ENCODE measurements around the gene TRAPPC12.

The TRAPPC12 gene

DNA sequence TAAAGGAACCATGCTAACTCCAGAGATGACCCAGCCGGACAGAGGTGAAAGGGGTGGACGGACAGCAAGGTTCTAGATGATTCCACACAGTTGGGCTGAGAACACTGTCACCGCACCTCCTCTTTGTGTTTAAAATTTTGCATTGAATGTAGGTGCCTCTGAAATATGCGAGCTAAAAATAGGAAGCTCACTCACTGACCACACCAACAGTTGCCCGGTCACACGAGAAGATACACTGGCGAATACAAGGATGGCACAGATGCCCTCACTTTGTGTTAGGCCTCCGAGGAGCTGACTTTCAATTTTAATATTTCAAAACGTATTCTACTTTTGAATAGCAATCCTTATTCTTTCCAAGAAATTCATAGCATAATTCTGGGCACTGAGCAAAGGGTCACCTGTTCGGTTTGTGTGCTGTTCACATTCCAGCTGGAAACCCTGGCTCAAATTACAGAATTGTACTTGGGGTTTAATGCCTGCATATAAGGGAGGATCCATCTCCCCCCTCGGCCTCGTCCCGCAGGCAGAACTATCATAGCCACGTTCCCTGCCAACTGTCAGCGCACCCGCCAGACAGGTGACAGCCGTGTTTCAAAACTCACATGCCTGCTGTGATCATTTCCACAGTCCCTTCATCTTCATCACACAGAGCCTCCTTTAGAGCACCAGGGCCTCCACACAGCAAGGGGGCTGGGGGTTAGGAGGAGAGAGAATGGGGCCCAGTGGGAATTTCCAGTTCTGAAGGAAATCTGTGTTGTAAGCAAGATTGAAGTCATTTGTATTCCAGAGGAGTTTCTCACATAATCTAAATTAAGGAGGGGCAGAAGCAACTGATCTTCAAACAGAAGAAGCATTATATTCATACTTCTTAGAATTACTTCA, 91.6 kb downstream of the TRAPPC12 start:
- no peak for DNase-seq

- no peak for DNase-seq
Measured at GRCh38 chr2:3472296-3472695, 92.8 kb downstream of the TRAPPC12 start.

- DNase-seq, result no peak
Measured at GRCh38 chr2:3472966-3473365, 93.5 kb downstream of the TRAPPC12 start.

DNA sequence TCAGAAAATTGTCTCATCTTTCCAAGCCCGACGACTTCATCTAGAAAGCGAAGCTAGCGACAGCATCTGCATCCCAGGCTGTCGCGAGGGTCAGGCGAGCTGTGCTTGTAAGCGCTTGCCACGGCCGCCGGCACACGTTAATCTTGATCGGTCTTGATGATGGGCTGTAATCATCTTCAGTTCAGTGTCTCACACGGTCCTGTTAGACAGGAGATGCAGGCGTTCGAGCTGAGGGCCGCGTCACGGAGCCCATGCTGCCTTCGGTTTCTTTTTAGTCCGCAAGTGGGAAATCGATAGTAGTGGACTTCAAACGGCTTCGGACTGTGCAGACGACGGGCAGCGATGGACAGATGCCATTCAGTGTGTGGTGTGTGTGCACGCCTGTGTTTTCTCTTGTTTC, 96.3 kb downstream of the TRAPPC12 start:
- DNase-seq, result no peak

DNA sequence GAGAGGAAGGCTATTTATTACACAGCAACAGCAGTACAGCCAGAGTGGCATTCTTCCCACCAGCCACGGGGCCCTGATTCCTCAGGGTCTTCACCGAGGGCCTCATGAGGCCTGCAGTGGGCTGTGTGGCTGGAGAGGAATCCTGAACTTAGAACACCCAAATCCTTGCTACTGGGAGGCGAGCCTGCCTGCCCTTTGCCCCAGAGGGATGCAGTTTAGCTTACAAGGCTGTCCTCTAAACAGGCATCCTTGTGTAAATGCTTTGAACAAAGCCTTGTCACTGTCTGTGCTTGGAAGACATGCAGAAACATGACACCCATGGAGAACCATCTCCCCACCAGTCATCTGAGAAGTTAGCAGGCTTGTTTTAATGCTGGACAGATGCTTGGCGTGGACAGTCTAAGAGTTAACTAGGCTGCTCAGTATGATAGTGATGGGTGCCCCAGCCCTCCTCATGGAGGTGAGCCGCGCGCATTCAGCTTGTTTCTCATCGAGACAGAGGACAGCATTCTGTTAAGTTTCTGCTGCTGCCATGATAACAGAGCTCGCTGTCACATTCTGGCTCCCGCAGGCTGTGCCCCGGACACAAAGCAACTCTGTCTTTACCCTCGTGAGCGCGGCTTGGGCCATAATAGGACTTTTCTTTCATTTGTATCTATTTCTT, 97.0 kb downstream of the TRAPPC12 start:
- no peak for DNase-seq

DNA sequence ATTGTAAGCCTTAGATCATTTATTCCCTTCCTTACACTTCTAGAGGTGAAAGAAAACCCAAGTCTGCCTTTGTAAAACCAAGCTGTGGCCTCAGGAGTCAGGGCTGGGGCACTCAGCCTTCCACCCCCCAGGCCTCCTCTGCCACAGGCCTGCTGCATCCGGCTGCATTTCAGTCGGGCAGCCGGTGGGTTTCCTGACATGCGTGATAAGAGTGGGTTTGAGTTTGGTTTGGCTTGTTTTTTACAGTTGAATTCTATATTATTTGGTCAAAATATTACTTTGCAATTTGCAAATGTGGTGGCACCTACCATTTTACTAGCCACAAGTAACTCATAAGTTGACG, 97.5 kb downstream of the TRAPPC12 start:
- DNase-seq, result no peak

GRCh38 chr2:3478846-3479385, 99.4 kb downstream of the TRAPPC12 start:
- DNase-seq, result no peak

- no peak for DNase-seq
Measured at GRCh38 chr2:3479430-3480320, 100.2 kb downstream of the TRAPPC12 start.

- DNase-seq, result no peak
Measured at GRCh38 chr2:3480352-3481010, 101.0 kb downstream of the TRAPPC12 start.

- DNase-seq, result no peak
Measured at GRCh38 chr2:3481011-3481400, 101.5 kb downstream of the TRAPPC12 start.

DNA sequence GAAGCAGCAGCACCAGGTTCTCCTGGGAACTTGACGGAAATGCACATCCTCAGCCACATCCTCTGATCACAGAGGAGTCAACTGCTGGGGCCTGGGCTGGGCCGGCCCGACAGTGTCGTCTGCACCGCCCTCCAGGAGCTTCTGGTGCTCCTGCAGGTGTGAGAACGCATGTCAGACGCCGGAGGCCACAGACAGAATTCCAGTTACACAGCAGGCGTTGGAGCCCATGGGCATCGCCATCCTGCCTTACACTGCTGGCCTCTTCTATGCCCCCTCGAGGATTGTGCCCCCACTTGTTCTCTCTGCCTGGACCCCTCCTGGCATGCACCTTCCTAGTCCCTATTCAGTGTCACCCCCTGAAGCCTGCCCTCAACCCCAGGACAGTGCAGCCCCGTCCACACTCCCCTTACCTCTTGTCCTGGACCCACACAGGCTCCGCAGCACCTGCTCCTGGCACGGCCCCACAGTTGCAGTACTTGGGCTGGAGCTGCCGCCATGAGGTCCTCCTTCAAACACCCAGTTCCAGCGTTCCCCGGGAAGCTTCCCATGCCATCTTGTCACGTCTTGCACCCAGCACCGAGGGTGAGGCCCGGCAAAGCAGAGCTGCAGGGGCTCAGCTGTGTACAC, 102.4 kb downstream of the TRAPPC12 start:
- no peak for DNase-seq

DNA sequence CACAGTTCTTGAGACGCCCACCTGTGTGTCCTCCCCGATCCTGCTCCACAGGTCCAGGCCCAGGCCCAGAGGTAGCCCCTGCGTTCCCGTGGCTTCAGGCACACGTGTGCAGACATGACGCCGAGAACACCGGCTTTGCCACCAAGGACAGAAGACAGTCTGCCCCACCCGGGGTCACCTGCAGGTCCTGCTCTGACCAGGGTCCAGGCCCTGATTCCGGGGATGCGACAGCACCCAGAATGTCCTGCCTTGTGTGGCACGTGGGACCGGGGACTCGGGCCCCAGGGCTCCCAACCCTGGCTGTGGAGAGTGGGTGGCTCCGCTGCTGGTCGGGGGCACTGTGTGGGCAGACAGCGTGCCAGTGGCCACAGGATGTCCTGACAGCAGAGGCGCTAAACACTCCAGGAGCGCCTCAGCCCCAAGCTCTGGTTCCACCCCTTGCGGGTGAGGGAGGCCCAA, 102.9 kb downstream of the TRAPPC12 start:
- DNase-seq, result no peak

DNA sequence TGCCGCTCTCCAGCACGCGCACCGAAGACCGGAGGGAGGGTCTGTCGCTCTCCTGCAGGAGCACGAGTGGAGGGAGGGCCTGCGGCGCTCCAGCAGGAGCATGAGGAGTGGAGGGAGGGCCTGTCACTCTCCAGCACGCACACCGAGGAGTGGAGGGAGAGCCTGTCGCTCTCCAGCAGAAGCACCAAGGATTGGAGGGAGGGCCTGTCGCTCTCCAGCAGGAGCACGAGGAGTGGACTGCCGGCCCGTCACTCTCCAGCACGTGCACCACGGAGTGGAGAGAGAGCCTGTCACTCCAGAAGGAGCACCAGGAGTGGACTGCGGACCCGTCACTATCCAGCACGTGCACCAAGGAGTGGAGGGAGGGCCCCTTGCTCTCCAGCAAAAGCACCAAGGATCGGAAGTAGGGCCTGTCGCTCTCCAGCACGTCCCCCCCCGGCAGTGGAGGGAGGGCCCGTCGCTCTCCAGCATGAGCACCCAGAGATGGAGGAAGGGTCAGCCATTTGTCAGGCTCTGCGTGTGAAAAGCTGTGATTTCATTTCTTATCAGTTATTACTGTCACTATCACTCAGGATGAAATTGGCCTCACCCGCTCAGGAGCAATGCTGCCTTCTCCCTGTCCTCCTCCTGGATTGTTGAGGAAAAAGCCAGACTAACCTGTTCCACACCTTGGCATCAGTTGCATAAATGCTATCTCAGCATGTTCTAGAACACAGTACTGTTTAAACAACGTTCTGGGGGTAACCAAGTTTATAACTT, 103.9 kb downstream of the TRAPPC12 start:
- no peak for DNase-seq

DNA sequence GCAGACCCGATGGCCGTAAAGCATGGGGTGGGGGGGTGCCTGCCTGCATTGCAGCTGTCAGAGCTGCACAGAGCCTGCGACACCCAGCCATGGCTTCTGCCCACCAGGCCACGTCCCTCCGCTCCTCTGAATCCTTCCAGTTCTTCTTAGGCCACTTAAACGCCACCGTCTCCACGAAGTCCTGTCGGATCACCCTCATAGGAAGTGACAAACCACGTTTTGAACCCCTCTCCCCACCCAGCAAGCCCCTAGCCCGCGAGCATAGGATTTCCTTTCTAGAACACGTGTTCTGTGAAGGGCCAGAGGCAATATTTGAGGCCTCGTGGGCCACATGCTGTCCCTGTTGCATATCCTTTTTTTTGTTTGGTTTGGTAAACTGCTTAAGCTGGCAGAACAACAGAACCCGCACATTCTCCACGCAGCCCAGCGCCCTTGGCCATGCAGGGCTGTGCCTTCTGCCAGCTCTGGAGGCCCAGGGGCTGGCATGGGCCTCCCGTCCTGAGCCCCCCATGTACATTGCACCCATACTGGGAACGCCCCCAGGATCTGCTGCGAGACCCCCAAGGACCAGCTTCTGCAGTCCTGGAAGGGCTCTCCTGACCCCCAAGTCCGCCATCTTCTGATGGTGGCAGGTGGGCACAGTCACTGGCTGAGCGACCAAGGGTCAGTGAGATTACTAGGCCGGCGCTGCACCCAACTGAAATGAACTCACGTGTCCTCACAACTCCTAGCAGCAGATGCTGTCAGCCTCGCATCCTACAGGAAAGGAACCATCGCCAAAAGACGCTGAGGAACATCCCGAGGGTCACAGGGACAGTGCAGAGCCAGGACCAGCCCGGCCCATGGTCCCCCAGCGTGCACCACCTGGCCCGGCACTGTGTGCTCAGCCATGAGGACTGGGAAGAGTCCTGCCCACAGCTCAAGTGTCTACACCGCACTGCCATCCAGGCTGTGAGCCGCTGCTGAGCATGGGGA, 104.8 kb downstream of the TRAPPC12 start:
- DNase-seq, result no peak

- no peak for DNase-seq
Measured at GRCh38 chr2:3485166-3485565, 105.7 kb downstream of the TRAPPC12 start.

GRCh38 chr2:3486047-3487027, 106.8 kb downstream of the TRAPPC12 start:
- no peak for DNase-seq

DNA sequence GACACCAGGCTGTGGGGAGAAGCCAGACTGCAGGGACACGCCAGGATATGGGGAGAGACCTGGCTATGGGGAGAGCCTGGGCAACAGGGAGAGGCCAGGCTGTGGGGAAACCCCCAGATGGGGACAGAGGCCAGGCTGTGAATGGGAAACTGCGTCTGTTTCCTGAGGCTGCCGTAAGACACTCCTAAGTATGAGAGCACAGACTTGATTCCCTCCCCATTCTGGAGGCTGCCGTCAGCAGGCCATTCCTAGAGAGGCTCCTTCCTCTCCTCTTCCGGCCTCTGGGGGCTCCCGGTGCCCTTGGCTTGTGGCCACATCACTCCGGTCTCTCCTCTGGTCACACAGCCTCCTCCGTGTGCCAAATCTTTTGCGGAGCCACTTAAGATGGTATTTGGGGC, 107.5 kb downstream of the TRAPPC12 start:
- no peak for DNase-seq

- DNase-seq, result no peak
Measured at GRCh38 chr2:3487432-3487831, 107.9 kb downstream of the TRAPPC12 start.

DNA sequence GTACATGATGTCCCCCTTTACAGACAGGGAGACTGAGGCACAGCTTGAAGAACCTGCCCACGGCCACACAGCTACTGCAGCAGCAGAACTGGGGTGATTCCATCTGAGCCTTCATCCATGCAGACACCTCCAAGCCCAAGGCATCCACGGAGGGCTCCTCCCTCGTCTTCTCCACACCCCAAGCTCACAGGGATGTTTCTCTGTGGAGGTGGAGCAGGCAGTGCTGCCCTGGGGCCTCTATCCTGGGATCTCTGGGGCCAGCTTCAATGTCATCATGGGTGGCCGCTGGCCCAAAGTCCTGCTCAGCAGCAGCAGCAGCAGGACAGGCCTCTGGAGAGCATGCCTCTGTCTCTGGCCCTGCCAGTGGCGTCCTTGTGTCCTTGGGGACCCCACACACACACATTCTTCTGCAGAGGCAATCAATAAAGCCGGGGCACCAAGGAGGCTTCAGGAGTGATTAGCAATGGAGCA, 108.6 kb downstream of the TRAPPC12 start:
- DNase-seq, result no peak
